Stimulated activated CD4-positive, alpha-beta T cell treated with anti-CD3 and anti-CD28 coated beads, TNF-alpha, amount 100 ng/mL, for 1 hour (primary cell): Measurements from ENCODE around the gene TAF10.

ENCODE experiments used
- DNase-seq, 3 donors: peaks; one replicate each; pipeline ENCODE4 v3.0.0-alpha.2; 2020; ENCODE audit warnings: low read depth in 3 of 3, low spot score in 1 of 3

The TAF10 gene

GRCh38 chr11:6640985-6641701, 29.1 kb upstream of the TAF10 start:
- no peak for DNase-seq

DNA sequence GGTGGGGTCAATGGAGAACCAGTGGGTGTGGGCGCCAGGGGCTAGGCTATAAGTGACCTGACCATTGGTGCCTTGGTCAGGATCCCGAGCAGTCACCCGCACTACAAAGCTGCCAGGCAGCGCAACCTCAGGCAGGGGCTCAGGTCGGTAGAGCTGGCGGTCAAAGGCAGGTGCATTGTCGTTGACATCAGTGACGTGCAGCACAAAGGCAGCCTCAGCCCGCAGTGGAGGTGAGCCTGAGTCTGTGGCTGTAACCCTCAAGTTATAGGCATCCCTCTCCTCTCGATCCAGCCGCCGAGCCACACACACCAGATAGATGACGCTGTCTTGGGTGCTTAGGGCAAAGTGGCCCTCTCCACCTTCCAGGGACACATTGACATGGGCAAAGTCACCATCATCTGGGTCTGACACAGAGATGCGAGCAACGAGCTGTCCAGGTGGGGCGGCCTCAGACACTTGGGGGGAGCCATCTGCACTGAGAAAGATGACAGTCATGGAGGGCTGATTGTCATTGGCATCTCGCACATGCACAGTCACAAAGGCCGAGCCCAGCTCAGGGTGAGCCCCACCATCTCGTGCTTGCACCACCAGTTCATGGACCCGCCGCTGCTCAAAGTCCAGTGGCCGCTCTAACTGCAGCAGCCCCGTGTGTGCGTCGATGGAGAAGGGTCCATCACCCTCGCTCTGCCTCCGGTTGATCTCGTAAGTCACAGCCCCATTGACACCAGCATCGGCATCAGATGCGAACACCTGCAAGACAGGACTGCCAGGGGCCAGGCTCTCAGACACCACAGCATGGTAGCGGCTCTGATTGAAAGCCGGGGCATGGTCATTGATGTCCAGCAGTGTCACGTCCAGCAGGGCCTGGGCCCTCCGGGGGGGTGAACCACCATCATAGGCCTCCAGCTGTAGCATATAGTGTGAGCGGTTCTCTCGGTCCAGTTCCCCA, 28.3 kb upstream of the TAF10 start:
- no peak for DNase-seq

DNA sequence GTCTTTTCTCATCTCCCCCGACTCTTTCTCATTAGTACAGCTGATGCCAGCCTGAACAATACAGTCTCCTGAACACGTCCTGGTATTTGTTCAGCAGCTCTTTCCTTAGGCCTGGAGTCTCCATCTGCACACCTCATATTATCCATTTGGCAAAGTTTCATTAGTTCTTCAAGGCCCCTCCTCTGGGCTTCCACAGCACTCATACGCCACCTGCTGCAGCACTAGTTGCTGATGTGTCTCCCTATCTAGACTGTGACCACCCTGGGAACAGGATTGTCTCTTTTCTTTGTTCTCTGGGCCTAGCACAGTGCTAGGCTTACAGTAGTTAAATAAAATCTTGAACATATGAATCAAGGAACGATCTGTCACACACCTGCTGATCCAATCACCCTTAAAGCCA, 26.4 kb upstream of the TAF10 start:
- DNase-seq: no peak

DNA sequence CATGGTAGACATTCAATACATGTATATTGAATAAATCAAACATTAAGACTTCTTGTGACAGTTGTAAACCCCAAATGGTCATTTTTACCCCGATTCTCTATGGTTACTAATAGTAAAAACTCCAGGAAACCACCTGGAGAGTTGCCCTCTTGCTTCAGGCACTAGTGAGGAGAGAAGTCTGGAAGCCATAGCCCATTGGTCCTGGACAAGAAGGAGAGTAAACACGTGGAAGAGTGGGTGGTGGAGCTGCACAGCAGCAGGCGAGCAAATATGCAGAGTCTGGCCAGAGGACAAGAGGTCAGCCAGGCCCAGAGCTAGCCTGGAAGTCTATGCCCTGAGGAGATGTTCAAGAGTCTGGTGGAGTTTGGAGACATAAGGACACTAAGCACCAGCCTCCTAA, 25.9 kb upstream of the TAF10 start:
- DNase-seq: no peak

- DNase-seq: no peak
Observed at GRCh38 chr11:6636480-6636879, 24.5 kb upstream of the TAF10 start.

DNA sequence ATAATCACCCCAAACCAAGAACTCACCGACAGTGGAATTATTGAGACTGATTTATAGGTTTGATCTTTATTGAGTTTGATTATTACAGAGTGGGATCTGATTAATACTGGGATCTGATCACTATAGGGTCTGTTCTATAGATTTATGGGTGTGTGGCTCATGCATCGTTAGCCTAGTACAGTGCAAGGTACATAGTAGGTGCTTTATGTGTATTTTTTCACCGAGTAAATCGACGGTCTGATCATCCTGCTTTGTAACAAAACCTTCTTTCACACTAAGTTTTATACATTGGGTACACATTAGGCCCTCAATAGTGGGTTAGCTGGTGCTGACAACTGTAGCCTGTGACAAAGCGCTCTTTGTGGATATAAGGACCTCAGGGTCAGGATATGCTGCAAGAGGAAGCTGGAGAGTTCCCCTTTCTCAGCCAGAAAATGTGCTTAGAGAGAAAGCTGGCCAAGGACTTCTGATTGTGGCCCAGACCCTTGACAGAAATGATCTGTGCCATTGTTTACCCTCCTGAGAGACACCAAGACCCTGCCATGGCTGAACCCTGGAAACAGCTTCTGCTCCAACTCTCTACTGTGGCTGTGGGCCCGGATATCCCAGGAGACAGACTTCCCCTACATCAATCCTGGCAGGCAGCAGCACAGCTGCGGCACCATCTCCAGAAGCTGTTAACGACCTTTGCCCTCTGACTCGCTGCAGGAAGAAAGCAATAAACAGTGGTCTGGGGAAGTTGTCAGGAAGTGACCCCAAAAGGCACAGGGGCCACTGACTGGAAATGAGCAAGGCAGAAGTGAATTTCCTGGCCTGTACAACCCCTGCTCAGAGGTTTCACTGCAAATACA, 23.3 kb upstream of the TAF10 start:
- no peak for DNase-seq

DNA sequence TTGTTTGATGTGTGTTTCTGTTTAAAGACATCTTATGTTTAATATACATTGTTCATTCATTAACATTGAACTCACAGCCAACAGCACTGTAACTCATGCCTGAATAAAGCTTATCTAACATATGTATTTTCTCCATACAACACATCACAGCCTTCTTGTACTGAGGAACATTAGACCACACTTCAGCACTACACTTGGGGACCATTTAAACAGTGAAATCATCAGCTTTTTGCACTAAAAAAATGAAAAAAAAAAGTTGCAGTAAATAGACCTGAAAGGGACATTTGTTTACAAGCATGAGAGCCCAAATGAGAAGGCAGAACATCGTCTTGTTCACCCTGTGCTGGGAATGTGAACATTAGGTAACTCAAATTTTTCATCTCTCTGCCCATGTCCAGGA, 22.5 kb upstream of the TAF10 start:
- no peak for DNase-seq

GRCh38 chr11:6633422-6634408, 21.7 kb upstream of the TAF10 start:
- DNase-seq: no peak

DNA sequence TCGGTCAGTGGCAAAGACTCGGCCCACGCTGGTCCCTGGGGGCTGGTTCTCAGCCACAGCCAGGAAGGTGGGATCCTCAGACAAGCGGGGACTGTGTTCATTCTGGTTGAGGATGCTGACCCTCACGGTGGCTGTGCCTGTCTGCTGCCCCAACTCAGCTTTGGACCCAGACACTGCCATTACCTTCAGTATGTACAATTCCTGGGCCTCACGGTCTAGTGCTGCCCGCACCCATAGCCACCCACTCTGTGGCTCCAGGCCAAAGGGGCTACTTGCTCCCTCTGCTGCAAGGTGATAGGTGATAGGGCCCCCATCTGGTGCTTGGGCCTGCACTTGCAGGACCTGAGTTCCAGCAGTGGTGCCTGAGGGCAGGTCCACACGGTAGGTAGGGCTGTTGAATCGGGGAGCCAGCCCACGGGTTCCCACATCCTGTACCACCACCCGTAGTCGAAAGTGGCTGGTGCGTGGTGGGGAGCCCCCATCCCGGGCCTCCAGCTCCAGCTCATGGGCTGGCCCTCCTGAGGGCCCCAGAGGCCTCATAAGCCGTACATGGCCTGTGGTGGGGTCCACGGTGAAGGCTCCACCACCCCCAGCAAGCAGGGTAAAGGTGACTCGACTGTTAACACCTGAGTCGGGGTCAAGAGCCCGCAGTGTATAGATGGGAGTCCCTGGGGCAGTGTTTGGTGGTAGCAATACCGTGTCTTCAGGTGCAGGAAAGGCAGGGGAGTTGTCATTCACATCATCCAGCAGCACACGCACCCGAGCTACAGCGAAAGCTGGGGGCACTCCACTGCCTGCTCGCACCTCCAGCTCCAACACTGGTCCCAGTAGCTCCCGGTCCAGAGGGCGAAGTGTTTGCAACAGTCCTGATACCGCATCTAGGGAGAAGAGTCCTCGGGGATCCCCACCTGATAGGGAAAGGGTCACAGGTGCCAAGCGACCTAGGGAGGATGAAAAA, 20.4 kb upstream of the TAF10 start:
- no peak for DNase-seq

GRCh38 chr11:6631361-6631890, 19.4 kb upstream of the TAF10 start:
- DNase-seq: no peak

DNA sequence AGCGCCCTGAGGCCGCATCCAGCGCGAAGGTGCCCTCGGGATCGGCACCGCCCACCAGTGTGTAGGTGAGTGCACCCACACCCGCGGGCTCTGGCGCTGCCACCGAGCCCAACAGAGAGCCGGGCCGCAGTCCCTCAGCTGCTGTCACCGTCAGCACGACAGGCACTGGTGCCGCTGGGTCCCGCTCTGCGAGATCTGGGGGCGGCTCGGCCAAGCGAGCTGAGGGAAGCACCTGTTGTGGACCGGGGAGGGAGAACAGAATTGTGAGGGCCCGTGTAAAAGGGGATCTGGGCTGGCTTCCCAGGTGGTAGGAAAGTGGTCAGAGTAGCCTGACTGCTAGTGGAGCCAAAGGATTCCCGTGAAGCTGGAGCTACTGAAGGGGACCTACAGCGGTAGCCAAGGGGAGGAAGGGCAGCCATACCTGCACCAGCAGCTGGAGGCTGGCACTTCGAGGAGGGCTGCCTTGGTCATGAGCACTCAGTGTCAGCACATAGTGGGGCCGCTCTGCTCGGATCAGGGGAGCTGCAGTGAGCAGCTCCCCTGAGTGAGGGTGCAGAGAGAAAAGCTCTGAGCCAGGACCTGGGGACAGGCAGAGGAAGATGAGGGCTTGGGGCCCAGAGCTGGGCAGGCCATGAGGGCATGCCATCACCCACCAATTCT, 18.7 kb upstream of the TAF10 start:
- DNase-seq: no peak

- DNase-seq: no peak
Observed at GRCh38 chr11:6629892-6630631, 18.0 kb upstream of the TAF10 start.

DNA sequence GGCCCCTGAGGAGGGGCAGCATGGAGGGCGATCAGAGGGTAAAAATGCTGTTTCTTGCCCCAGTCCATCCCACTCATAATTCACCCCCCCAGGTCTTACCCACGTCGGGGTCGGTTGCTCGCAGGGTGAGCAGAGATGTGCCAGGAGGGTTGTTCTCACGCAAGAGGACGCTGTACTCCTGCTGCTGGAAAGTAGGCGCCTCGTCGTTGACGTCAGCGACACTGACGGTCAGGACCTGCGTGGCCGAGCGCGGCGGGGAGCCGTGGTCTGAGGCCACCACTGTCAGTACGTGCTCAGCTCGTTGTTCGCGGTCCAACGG, 17.5 kb upstream of the TAF10 start:
- DNase-seq: no peak

DNA sequence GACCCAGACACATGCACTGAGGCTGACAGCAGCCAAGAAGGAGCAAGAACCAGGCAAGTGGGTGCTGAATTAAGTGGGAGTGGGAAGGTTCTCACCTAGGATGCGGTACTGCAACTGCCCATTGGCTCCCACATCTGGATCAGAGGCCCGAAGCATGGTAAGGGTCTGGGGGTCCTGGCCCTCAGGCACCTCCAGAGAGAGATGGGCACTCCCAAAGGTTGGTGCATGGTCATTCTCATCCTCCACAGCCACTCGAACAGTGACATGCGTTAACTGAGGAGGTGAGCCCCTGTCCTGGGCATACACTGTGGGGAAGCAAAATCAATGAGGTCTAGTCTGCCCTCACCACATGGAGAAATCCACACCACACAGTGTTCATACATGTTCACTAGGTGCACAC, 16.5 kb upstream of the TAF10 start:
- DNase-seq: no peak

DNA sequence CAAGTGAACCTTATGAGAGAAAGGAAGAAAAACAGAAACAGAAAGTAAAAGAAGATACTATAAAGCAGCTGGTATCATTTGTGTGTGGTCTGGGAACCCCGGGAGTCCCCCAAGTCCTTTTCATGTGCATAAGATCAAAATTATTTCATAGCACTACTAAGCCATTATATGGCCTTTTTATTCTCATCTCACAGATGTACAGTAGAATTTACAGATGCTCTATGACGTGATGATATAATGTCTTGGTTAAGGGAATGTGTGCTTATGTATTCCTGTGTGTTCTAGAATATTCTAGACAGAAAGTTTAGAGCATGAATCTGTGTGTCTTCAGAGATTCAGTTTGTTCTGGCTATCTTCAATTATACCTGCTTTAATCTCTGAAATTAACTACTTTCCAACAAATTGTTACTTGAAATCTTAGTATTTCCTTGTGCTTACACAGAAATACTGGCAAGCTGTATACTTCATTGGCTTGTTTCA, 15.8 kb upstream of the TAF10 start:
- no peak for DNase-seq

DNA sequence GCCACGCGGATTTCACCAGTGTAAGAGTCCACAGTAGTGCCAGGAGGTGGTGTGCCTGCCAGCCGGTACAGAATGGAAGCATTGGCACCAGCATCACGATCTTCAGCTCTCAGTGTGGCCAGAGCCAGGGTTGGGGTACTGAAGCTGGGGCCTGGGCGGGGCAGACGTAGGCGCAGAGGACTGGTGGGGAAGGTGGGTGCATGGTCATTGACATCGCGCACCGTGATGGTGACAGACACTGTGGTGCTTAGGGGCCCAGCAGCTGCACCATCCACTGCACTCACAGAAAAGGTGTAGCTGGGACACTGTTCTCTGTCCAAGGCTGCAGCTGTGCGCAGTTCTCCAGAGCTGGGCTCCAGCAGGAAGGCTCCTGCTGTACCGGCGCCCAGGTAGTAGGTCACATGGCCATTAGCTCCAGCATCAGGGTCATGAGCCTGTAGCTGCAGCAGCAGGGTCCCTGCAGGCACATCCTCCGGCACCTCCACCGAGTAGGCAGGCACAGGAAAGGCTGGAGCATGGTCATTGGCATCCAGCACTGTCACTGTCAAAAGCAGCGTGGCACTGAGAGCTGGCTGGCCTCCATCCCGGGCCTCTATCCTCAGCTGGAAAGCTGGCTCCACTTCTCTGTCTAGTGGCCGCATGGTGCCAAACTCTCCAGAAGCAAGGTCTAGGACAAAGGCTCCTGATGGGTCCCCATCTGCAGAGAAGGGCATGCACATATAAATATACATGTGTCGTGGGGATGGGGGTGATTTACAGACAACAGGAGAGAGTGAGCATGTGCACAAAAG, 15.2 kb upstream of the TAF10 start:
- DNase-seq: no peak

- DNase-seq: no peak
Observed at GRCh38 chr11:6625832-6626420, 13.9 kb upstream of the TAF10 start.
